Measurements from ENCODE around the gene LYG1. TPM values are rescaled to one million over a fixed set of nuclear protein-coding genes. Genes with fewer than 3 reads are reported as not detected.

LYG1 gene
- total RNA-seq, 4 donors from 2014 or later = 0.95 TPM; not detected in 3

DNA sequence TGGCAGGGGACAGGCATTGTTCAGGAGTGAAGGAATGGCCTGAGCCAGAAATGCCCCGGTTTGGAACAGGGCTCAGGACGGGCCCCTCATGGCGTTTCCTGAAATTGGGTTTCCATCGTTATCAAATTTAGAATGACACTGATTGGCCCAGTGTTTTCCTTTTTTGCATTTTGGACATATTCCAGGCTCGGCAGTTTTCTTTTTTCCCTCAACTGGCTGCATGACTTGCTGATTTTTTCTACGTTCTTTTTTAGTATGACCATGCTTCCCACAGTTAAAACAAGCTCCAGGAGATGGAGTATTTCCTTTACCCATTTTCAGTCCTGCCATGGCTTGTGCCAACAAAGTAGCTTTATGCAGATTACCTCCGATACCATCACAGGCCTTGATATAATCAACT, 25.1 kb downstream of the LYG1 start:
- Histone ChIP-seq H3K4me1 (peaks cover 0 to 7% (median 0%) of the 10 kb centered on the region in 3 donors), H3K4me3 (no peak overlapping the region), H3K36me3 (no peaks in the 10 kb centered on the region), H3K27ac (no peak overlapping the region), H3K27me3 (no peaks in the 10 kb centered on the region), H3K9me3 (peaks cover 0 to 6% (median 3%) of the 10 kb centered on the region in 3 donors)
- TF ChIP-seq, protein P1, sequence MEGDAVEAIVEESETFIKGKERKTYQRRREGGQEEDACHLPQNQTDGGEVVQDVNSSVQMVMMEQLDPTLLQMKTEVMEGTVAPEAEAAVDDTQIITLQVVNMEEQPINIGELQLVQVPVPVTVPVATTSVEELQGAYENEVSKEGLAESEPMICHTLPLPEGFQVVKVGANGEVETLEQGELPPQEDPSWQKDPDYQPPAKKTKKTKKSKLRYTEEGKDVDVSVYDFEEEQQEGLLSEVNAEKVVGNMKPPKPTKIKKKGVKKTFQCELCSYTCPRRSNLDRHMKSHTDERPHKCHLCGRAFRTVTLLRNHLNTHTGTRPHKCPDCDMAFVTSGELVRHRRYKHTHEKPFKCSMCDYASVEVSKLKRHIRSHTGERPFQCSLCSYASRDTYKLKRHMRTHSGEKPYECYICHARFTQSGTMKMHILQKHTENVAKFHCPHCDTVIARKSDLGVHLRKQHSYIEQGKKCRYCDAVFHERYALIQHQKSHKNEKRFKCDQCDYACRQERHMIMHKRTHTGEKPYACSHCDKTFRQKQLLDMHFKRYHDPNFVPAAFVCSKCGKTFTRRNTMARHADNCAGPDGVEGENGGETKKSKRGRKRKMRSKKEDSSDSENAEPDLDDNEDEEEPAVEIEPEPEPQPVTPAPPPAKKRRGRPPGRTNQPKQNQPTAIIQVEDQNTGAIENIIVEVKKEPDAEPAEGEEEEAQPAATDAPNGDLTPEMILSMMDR (IDR thresholded peaks at IDR 0.05) = no peak
- no peak for TF ChIP-seq POLR2A (IDR thresholded peaks at IDR 0.05)
- intact Hi-C loops (cut with DNase I) = no loop called here
- DNase-seq = no peak
- WGBS, 2 donors = 29 to 46% methylated on average over 7 of the region's 7 CpGs

DNA sequence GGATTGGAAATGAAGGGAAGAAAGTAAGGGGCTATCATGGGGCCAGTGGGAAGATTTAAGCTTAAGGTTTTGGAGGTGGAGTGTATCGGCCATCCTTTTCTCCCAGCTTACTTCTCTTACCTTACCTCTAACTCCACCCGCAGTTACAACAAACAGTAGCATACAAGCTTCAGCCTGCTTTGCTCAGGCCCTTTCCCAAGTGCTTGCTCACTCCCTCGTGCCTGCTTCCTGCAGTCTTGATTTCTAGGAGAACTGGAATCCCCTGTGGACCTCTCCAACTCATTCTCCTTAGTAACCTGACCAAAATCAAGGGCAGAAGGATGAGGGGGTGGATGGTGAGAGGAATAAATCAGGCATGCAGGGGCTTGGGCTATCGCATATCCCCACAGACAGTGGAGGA, 39.8 kb downstream of the LYG1 start:
- Histone ChIP-seq H3K27me3 (no peaks in the 10 kb centered on the region), H3K27ac (no peak overlapping the region), H3K4me3 (no peak overlapping the region), H3K4me1 (peaks cover 0 to 3% (median 0%) of the 10 kb centered on the region in 3 donors), H3K9me3 (no peaks in the 10 kb centered on the region), H3K36me3 (no peaks in the 10 kb centered on the region)
- WGBS, 2 donors = 35 to 56% methylated on average over 4 of the region's 4 CpGs
- intact Hi-C loops (cut with DNase I) = no loop called here
- DNase-seq = no peak
- TF ChIP-seq POLR2A (IDR thresholded peaks at IDR 0.05) = no peak
- TF ChIP-seq, protein P1 (IDR thresholded peaks at IDR 0.05) = no peak

DNA sequence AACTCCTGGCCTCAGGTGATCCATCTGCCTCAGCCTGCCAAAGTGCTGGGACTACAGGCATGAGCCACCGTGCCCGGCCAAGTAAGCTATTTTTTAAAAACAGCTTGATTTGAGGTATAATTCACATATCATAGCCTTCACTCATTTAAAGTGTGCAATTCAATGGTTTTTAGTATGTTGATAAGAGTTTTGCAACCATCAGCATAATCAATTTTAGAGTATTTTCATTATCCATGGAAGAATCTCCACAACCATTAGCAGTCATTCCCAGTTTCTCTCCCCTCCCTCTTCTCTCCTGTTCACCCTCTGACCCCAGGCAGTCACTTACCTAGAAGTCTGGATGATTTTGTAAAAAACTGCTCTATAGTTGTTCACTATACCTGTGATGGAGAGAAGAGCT, 40.8 kb downstream of the LYG1 start:
- Histone ChIP-seq H3K27me3 (no peaks in the 10 kb centered on the region), H3K27ac (no peak overlapping the region), H3K4me1 (peaks cover 0 to 6% (median 0%) of the 10 kb centered on the region in 3 donors), H3K36me3 (no peaks in the 10 kb centered on the region), H3K4me3 (no peak overlapping the region), H3K9me3 (no peaks in the 10 kb centered on the region)
- no peak for TF ChIP-seq POLR2A (IDR thresholded peaks at IDR 0.05)
- TF ChIP-seq, protein P1 (IDR thresholded peaks at IDR 0.05) = no peak
- WGBS, 2 donors = 88 to 100% methylated on average over 1 to 2 of the region's 2 CpGs
- intact Hi-C loops (cut with DNase I) = no loop called here
- no peak for DNase-seq

DNA sequence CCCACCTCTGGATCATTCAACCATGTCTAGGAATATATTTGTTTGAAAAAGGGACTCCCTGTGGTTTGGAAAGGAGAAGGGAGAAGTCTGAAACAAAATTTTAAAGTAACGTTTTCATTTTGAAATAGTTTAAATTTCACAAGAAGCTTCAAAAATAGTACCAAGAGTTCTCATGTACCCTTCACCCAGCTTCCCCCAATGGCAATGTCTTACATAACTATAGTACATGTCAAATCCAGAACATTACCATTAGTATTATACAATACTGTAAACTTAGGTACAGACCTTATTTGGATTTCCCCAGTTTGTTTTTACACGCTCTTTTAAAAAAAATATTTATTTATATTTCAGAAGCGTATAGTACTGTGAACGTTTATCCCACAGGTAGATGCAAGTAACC, 41.5 kb downstream of the LYG1 start:
- peaks cover 0 to 6% (median 0%) of the 10 kb centered on the region in 3 donors for H3K4me1 ChIP-seq
- intact Hi-C loops (cut with DNase I) = no loop called here
- TF ChIP-seq, protein P1 (IDR thresholded peaks at IDR 0.05) = no peak
- TF ChIP-seq POLR2A (IDR thresholded peaks at IDR 0.05) = no peak
- no peaks in the 10 kb centered on the region for H3K36me3 ChIP-seq
- H3K9me3 ChIP-seq = no peaks in the 10 kb centered on the region
- DNase-seq = no peak
- no peaks in the 10 kb centered on the region for H3K27me3 ChIP-seq
- H3K4me3 ChIP-seq = no peak overlapping the region
- H3K27ac ChIP-seq = no peak overlapping the region
- WGBS, 2 donors = 70 to 89% methylated on average over 4 of the region's 4 CpGs

DNA sequence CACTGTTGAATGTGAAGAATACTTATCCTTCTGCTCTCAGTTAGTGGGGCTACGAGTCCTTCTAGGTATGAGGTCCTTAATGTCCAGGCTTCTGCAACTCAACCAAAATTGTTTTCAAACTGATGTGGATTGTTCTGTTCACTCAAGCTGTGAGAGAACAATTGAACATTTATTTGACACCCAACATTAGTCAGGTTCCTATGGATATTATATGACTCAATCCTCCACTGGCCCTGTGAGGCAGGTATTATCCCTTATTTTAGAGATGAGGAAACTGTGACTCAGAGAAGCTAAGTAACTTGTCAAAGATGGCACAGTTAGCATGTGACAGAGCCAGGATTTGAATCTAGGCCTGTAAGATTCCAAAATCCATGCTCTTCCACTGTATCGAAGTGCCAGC, 44.3 kb downstream of the LYG1 start:
- H3K36me3 ChIP-seq = no peaks in the 10 kb centered on the region
- DNase-seq = no peak
- no peaks in the 10 kb centered on the region for H3K9me3 ChIP-seq
- WGBS, 2 donors = 68 to 74% methylated on average over 2 of the region's 2 CpGs
- no peak overlapping the region for H3K4me3 ChIP-seq
- no peaks in the 10 kb centered on the region for H3K27me3 ChIP-seq
- no peak for TF ChIP-seq POLR2A (IDR thresholded peaks at IDR 0.05)
- TF ChIP-seq, protein P1 (IDR thresholded peaks at IDR 0.05) = no peak
- intact Hi-C loops (cut with DNase I) = no loop called here
- H3K27ac ChIP-seq = no peak overlapping the region
- peaks cover 0 to 6% (median 0%) of the 10 kb centered on the region in 3 donors for H3K4me1 ChIP-seq

All from esophagus squamous epithelium (tissue), 5 donors.